ENCODE results near the gene UBXN6.
A peak's percentile ranks its signal among the peaks of the same experiment; 100 is the strongest.

GRCh38 chr19:4471403-4472173 is 14.0 kb upstream of the UBXN6 start:
- TF ChIP-seq CTCF (IDR thresholded peaks at IDR 0.05) (no peak), POLR2AphosphoS5 (IDR thresholded peaks at IDR 0.05) (peak; percentile 95), POLR2A (IDR thresholded peaks at IDR 0.05) (peak; percentile 64)

Data from prostate gland (tissue), 2 donors.